ENCODE results near the gene CFAP43. TPM values are rescaled to one million over a fixed set of nuclear protein-coding genes. Genes with fewer than 3 reads are reported as not detected.

The CFAP43 gene
- total RNA-seq, 1 donor from 2014 or later = 0.15 TPM

DNA sequence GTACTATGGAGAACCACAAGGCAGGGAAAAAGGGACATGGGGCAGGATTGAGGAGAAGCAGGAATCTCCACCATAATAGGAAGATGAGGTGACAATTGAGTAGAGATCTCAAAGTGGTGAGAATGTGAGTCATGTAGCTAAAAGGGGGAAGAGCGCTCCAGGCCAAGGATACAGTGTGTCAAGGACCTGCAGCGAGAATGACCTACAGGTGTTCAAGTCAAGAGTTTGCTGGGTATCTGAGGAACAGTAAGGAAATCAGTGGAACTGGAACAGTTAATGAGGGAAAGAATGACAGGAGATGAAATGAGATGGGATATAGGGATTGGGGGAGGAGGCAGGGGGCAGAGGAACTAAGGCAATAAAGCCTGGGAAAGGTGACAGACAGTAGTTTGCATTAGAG, 76.6 kb downstream of the CFAP43 start:
- Mint-ChIP-seq H3K4me3 (ENCODE audit: unreplicated experiment) (no peak overlapping the region), H3K36me3 (ENCODE audit: low read depth) (peaks cover 9% of the 10 kb centered on the region), H3K9me3 (ENCODE audit: low read depth) (peaks cover 20% of the 10 kb centered on the region), H3K27ac (ENCODE audit: unreplicated experiment) (no peak overlapping the region), H3K4me1 (ENCODE audit: low read depth) (no peaks in the 10 kb centered on the region), H3K27me3 (ENCODE audit: low read depth) (peaks cover 36% of the 10 kb centered on the region)
- DNase-seq (ENCODE audit: low spot score) = no peak
- TF ChIP-seq, protein P1, sequence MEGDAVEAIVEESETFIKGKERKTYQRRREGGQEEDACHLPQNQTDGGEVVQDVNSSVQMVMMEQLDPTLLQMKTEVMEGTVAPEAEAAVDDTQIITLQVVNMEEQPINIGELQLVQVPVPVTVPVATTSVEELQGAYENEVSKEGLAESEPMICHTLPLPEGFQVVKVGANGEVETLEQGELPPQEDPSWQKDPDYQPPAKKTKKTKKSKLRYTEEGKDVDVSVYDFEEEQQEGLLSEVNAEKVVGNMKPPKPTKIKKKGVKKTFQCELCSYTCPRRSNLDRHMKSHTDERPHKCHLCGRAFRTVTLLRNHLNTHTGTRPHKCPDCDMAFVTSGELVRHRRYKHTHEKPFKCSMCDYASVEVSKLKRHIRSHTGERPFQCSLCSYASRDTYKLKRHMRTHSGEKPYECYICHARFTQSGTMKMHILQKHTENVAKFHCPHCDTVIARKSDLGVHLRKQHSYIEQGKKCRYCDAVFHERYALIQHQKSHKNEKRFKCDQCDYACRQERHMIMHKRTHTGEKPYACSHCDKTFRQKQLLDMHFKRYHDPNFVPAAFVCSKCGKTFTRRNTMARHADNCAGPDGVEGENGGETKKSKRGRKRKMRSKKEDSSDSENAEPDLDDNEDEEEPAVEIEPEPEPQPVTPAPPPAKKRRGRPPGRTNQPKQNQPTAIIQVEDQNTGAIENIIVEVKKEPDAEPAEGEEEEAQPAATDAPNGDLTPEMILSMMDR (IDR thresholded peaks at IDR 0.05) = no peak

DNA sequence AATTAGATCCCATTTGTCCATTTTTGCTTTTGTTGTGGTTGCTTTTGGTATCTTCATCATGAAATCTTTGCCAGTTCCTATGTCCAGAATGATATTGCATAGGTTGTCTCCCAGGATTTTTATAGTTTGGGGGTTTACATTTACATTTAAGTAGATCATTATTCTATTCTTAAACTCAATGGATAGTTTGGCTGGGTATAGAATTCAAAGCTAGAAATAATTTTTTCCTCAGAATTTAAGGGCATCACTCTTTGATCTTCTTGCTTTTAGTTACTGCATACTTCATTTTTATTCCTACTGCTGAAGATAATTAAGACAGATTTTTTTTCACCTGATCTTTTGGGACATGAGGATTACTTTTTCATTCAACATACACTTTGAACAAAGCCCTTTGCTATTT, 80.4 kb downstream of the CFAP43 start:
- Mint-ChIP-seq H3K27ac (ENCODE audit: unreplicated experiment) (no peak overlapping the region), H3K36me3 (ENCODE audit: low read depth) (peaks cover 9% of the 10 kb centered on the region), H3K4me1 (ENCODE audit: low read depth) (no peaks in the 10 kb centered on the region), H3K27me3 (ENCODE audit: low read depth) (peaks cover 33% of the 10 kb centered on the region), H3K4me3 (ENCODE audit: unreplicated experiment) (no peak overlapping the region), H3K9me3 (ENCODE audit: low read depth) (peaks cover 29% of the 10 kb centered on the region)
- TF ChIP-seq, protein P1 (IDR thresholded peaks at IDR 0.05) = no peak
- DNase-seq (ENCODE audit: low spot score) = no peak

DNA sequence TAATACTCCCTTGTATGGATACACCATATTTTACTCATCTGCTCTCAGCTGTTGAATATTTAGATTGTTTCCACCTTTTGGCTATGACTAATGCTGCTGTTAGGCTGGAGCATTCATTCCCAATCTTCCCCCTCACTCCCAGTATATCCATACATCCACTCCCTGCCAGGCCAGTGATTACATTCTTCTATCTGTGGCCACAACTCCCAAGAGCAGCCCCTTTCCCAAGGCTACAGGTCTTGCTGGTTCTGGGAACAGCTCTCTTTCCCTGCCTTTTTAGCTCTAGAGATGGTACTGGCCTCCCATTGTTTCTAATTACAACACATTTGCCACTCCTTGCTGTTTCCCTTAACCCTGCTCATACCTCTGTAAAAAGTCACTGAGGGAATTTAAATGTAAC, 82.0 kb downstream of the CFAP43 start:
- no peaks in the 10 kb centered on the region for H3K4me1 Mint-ChIP-seq (ENCODE audit: low read depth)
- peaks cover 29% of the 10 kb centered on the region for H3K27me3 Mint-ChIP-seq (ENCODE audit: low read depth)
- H3K27ac Mint-ChIP-seq (ENCODE audit: unreplicated experiment) = no peak overlapping the region
- TF ChIP-seq, protein P1 (IDR thresholded peaks at IDR 0.05) = no peak
- H3K36me3 Mint-ChIP-seq (ENCODE audit: low read depth) = peaks cover 9% of the 10 kb centered on the region
- DNase-seq (ENCODE audit: low spot score) = no peak
- no peak overlapping the region for H3K4me3 Mint-ChIP-seq (ENCODE audit: unreplicated experiment)
- H3K9me3 Mint-ChIP-seq (ENCODE audit: low read depth) = peaks cover 29% of the 10 kb centered on the region

DNA sequence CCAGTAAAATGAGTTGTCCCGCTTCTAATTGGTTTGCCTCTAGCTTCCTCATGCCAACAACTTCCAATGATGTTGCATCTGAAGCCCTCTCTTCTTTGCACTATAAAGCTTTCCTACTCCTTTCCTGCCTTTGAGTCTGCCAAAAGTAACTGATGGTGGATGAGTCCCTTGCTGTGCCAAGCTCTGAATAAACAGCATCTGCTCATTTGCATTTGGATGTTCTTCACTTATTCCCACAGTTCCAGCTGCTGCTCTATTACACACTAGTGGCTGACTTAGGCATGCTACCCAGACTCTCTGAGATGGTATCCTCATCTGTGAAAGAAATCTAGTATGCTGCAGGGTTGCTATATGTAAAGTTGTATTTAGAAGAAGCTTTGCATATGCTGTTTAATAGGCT, 85.3 kb downstream of the CFAP43 start:
- TF ChIP-seq, protein P1 (IDR thresholded peaks at IDR 0.05) = no peak
- DNase-seq (ENCODE audit: low spot score) = no peak
- Mint-ChIP-seq H3K27me3 (ENCODE audit: low read depth) (peaks cover 40% of the 10 kb centered on the region), H3K4me1 (ENCODE audit: low read depth) (no peaks in the 10 kb centered on the region), H3K4me3 (ENCODE audit: unreplicated experiment) (no peak overlapping the region), H3K36me3 (ENCODE audit: low read depth) (peaks cover 6% of the 10 kb centered on the region), H3K27ac (ENCODE audit: unreplicated experiment) (no peak overlapping the region), H3K9me3 (ENCODE audit: low read depth) (peaks cover 19% of the 10 kb centered on the region)

DNA sequence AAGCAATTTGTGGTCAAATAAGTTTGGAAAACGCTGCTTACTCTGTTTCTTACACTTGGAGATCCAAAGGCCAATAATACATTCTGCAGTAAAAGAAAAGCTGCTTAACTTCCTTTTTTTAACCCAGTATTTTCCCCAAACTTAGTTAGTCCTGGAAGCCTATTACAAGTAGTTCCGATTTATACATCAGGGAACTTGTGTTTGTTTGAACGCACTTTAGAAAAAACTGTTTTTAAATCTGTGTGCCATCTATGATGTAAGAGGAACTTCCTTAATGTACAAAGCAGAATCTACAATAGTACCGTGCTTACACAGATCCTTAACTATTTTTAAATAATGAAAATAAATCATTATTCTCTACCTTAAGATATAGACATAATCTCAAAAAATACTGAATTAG, 87.2 kb downstream of the CFAP43 start:
- no peak for DNase-seq (ENCODE audit: low spot score)
- TF ChIP-seq, protein P1 (IDR thresholded peaks at IDR 0.05) = no peak
- Mint-ChIP-seq H3K9me3 (ENCODE audit: low read depth) (peaks cover 4% of the 10 kb centered on the region), H3K4me3 (ENCODE audit: unreplicated experiment) (no peak overlapping the region), H3K27me3 (ENCODE audit: low read depth) (peaks cover 39% of the 10 kb centered on the region), H3K27ac (ENCODE audit: unreplicated experiment) (no peak overlapping the region), H3K4me1 (ENCODE audit: low read depth) (no peaks in the 10 kb centered on the region), H3K36me3 (ENCODE audit: low read depth) (no peaks in the 10 kb centered on the region)

All from chondrocyte (in vitro differentiated cells).